IMR-90 (cell line): Measurements from ENCODE around the gene NOX3. TPM values are rescaled to one million over a fixed set of nuclear protein-coding genes. Genes with fewer than 3 reads are reported as not detected.

Experiments
- ATAC-seq: fragments of 200-7000 bp; cut with Tn5 transposase; 2 replicates; pipeline ENCODE4 v1.9.1; 2020; ENCODE audit warnings: low read depth, mild to moderate bottlenecking, moderate library complexity
- BruUV-seq: library from RNA; stranded (reverse); fragments of 400-500 nt; replicated peaks from 2 replicates; lab custom pipeline; 2021; lab: Mats Ljungman, UMichigan
- CTCF ChIA-PET: fragments of 300-600 bp; formaldehyde crosslinking; extraction: SDS; loops from one replicate; lab custom pipeline; 2021; ENCODE audit warnings: antibody characterized with exemption; lab: Yijun Ruan, JAX
- POLR2A ChIA-PET: fragments of 300-600 bp; sonication (Branson Sonifier 250); formaldehyde crosslinking; loops from one replicate; lab custom pipeline; 2022; ENCODE audit warnings: antibody characterized with exemption; ENCODE audit not compliant: unreplicated experiment; lab: Charles Lee
- DNase-seq: peaks from one replicate; pipeline ENCODE4 v3.0.0; 2013
- H2AFZ ChIP-seq: replicated peaks from 2 replicates; pipeline ENCODE3; 2013; ENCODE audit warnings: low read length, mild to moderate bottlenecking; ENCODE audit not compliant: poor library complexity
- H2AK5ac ChIP-seq: 2 replicates; pipeline ENCODE4 v1.6.1; 2013; ENCODE audit warnings: low read depth, low read length, inconsistent platforms
- H2AK9ac ChIP-seq: replicated peaks from 2 replicates; pipeline ENCODE3; 2013; ENCODE audit warnings: mild to moderate bottlenecking, low read depth, low read length, moderate library complexity; ENCODE audit not compliant: poor library complexity
- H2BK120ac ChIP-seq: 2 replicates; pipeline ENCODE4 v1.6.1; 2013; ENCODE audit warnings: low read depth, low read length, inconsistent platforms
- H2BK15ac ChIP-seq: 3 replicates; pipeline ENCODE4 v1.6.1; 2013; ENCODE audit warnings: low read depth, low read length, inconsistent platforms
- H2BK20ac ChIP-seq: 2 replicates; pipeline ENCODE4 v1.6.1; 2013; ENCODE audit warnings: low read depth, mild to moderate bottlenecking, inconsistent platforms, low read length, moderate library complexity
- H2BK5ac ChIP-seq: 2 replicates; pipeline ENCODE4 v1.6.1; 2013; ENCODE audit warnings: mild to moderate bottlenecking, low read depth, low read length, inconsistent platforms; ENCODE audit not compliant: poor library complexity, severe bottlenecking
- H3K14ac ChIP-seq: replicated peaks from 2 replicates; pipeline ENCODE4 v1.6.1; 2013; ENCODE audit warnings: low read depth, low read length, inconsistent platforms
- H3K18ac ChIP-seq: 2 replicates; pipeline ENCODE4 v1.6.1; 2013; ENCODE audit warnings: low read depth, low read length, control low read depth
- H3K23ac ChIP-seq: 2 replicates; pipeline ENCODE4 v1.6.1; 2013; ENCODE audit warnings: low read depth, low read length, inconsistent platforms
- H3K27ac ChIP-seq: 2 replicates; pipeline ENCODE4 v1.5.1; 2013; ENCODE audit warnings: mild to moderate bottlenecking, control low read depth, low read length; ENCODE audit not compliant: insufficient read depth
- H3K27me3 ChIP-seq: 2 replicates; pipeline ENCODE4 v1.6.1; 2013; ENCODE audit warnings: low read length; ENCODE audit not compliant: control insufficient read depth, insufficient read depth
- H3K36me3 ChIP-seq: 2 replicates; pipeline ENCODE4 v1.6.1; 2013; ENCODE audit warnings: low read length, mixed read lengths; ENCODE audit not compliant: control insufficient read depth, insufficient read depth
- H3K4ac ChIP-seq: 2 replicates; pipeline ENCODE4 v1.6.1; 2013; ENCODE audit warnings: low read depth, low read length, inconsistent platforms
- H3K4me1 ChIP-seq: 2 replicates; pipeline ENCODE4 v1.6.1; 2013; ENCODE audit warnings: low read length, mixed read lengths; ENCODE audit not compliant: control insufficient read depth, insufficient read depth
- H3K4me2 ChIP-seq: 2 replicates; pipeline ENCODE4 v1.6.1; 2013; ENCODE audit warnings: low read depth, mild to moderate bottlenecking, control low read depth, low read length, moderate library complexity
- H3K4me3 ChIP-seq: 2 replicates; pipeline ENCODE4 v1.5.1; 2013; ENCODE audit warnings: low read depth, mild to moderate bottlenecking, control low read depth, low read length, moderate library complexity; ENCODE audit not compliant: insufficient read depth
- H3K56ac ChIP-seq: 2 replicates; pipeline ENCODE4 v1.6.1; 2013; ENCODE audit warnings: low read length, inconsistent platforms; ENCODE audit not compliant: insufficient read depth; ENCODE audit errors: extremely low read depth
- H3K79me1 ChIP-seq, 2 experiments: 2 replicates each; pipeline ENCODE4 v1.6.1; 2013; ENCODE audit warnings: low read length in 2 of 2, inconsistent platforms in 1 of 2, low read depth in 1 of 2
- H3K9ac ChIP-seq: 2 replicates; pipeline ENCODE4 v1.6.1; 2013; ENCODE audit warnings: low read depth, low read length, control low read depth
- H3K9me1 ChIP-seq: 2 replicates; pipeline ENCODE4 v1.6.1; 2013; ENCODE audit warnings: low read length, inconsistent platforms; ENCODE audit not compliant: insufficient read depth
- H3K9me3 ChIP-seq: 2 replicates; pipeline ENCODE4 v1.6.1; 2013; ENCODE audit warnings: low read length; ENCODE audit not compliant: control insufficient read depth, insufficient read depth
- H4K20me1 ChIP-seq: 2 replicates; pipeline ENCODE4 v1.6.1; 2013; ENCODE audit warnings: low read length, inconsistent platforms; ENCODE audit not compliant: insufficient read depth
- H4K5ac ChIP-seq: 2 replicates; pipeline ENCODE4 v1.6.1; 2013; ENCODE audit warnings: mild to moderate bottlenecking, low read depth, low read length, control low read depth
- H4K8ac ChIP-seq, 2 experiments: 2 replicates each; pipeline ENCODE4 v1.6.1; 2013; ENCODE audit warnings: low read depth in 2 of 2, low read length in 2 of 2, control low read depth in 1 of 2, inconsistent platforms in 1 of 2
- H4K91ac ChIP-seq: 2 replicates; pipeline ENCODE4 v1.6.1; 2013; ENCODE audit warnings: low read depth, low read length, inconsistent platforms; ENCODE audit not compliant: insufficient read depth
- MAZ ChIP-seq: IDR thresholded peaks from 2 replicates; pipeline ENCODE4 v1.6.1; 2012; ENCODE audit warnings: low read depth, mild to moderate bottlenecking, low read length, improper control_type of control experiment, moderate library complexity, borderline replicate concordance
- MXI1 ChIP-seq: IDR thresholded peaks from 2 replicates; pipeline ENCODE4 v1.6.1; 2012; ENCODE audit warnings: low read depth, mild to moderate bottlenecking, low read length, moderate library complexity, borderline replicate concordance
- POLR2A ChIP-seq: IDR thresholded peaks from 2 replicates; pipeline ENCODE4 v1.6.1; 2012; ENCODE audit warnings: mild to moderate bottlenecking, low read depth, low read length
- RAD21 ChIP-seq: IDR thresholded peaks from 2 replicates; pipeline ENCODE4 v1.6.1; 2012; ENCODE audit warnings: low read length, improper control_type of control experiment
- RCOR1 ChIP-seq: IDR thresholded peaks from 2 replicates; pipeline ENCODE4 v1.6.1; 2012; ENCODE audit warnings: mild to moderate bottlenecking, low read length, improper control_type of control experiment; ENCODE audit not compliant: insufficient replicate concordance
- RFX5 ChIP-seq: IDR thresholded peaks from 2 replicates; pipeline ENCODE4 v1.8.0; 2012; ENCODE audit warnings: low read depth, mild to moderate bottlenecking, low read length, moderate library complexity
- WGBS, 2 experiments: methylation state at CpG; one replicate each; pipeline versions ENCODE4 v1.1.5 to v1.1.7; 2013; ENCODE audit warnings: missing lambda C conversion rate in 2 of 2; ENCODE audit not compliant: insufficient read length in 1 of 2; ENCODE audit errors: extremely low coverage in 2 of 2; 5-methylcytosine and 5-hydroxymethylcytosine counted together
- dilution Hi-C: fragments of 300-500 bp; cut with HindIII; formaldehyde crosslinking; loops from one replicate; pipeline ENCODE4 v1.14.3; 2018; ENCODE audit warnings: low sequenced_read_pairs; ENCODE audit not compliant: unreplicated experiment
- in situ Hi-C: fragments of 300-500 bp; cut with MboI; formaldehyde crosslinking; loops from 3 replicates; pipeline ENCODE4 v1.14.3; 2019; ENCODE audit warnings: low sequenced_read_pairs, inconsistent platforms, mixed read lengths
- intact Hi-C: fragments of 100-400 bp; cut with micrococcal nuclease; formaldehyde crosslinking; loops from 2 replicates; pipeline ENCODE4 v1.10.0; 2022
- polyA plus RNA-seq, 3 experiments: library from polyadenylated mRNA; depleted of rRNA; stranded (reverse); fragments of >200 nt; gene quantifications; 2 replicates each; pipeline ENCODE4 v1.2.3, GENCODE V29; 2012; ENCODE audit warnings: low replicate concordance in 1 of 3
- total RNA-seq: library from RNA; depleted of rRNA; stranded (reverse); fragments of >200 nt; gene quantifications from 2 replicates; pipeline ENCODE4 v1.2.3, GENCODE V29; 2012
- TF ChIP-seq, protein P1 (sequence below): conservative IDR thresholded peaks from 2 replicates; pipeline ENCODE4 v1.5.1; 2012; ENCODE audit warnings: mild to moderate bottlenecking, low read depth, low read length, improper control_type of control experiment

The NOX3 gene
- total and polyA plus RNA-seq, 2 of the 4 experiments (the other 2 are of a cell fraction), result not detected

DNA sequence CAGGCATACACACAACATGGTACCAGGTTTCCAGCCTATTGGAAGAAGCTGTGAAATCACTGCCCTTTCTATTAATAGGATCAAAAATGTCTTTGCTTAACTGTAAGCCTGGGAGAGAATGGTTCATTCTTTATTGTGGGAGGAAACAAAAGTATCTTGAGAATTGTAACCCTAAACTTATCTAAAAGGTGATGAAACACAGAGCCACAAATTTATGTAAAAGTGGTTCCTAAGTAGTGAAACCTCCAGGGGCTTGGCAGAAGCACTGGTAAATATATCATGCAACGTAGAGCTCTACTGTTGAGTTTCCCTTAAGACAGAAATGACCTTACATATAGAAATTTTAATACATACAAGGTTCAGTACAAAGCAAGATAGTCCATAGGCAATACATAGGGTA lies 17.2 kb upstream of the NOX3 start:
- ATAC-seq, result no peak; the same call in 1 of the 2 replicates
- BruUV-seq, result no TSS peak
- POLR2A ChIA-PET, result no interaction called here
- Histone ChIP-seq H3K4me2 (no peak overlapping the region), H2AK5ac (no peak overlapping the region), H2BK5ac (peak overlapping the region; percentile 32), H3K9me3 (peaks cover 13% of the 10 kb centered on the region), H4K91ac (no peak overlapping the region), H4K8ac (no peak overlapping the region), H3K9me1 (no peaks in the 10 kb centered on the region), H4K20me1 (no peaks in the 10 kb centered on the region), H2BK120ac (no peak overlapping the region), H3K23ac (no peak overlapping the region), H3K36me3 (no peaks in the 10 kb centered on the region), H3K79me1 (no peaks in the 10 kb centered on the region), H3K14ac (0 out of 2 replicates have a peak overlapping the region, but pooled peaks have one; percentile 29), H3K27me3 (no peaks in the 10 kb centered on the region), H3K4me1 (no peaks in the 10 kb centered on the region), H3K56ac (no peak overlapping the region), H3K4me3 (no peak overlapping the region), H3K27ac (no peak overlapping the region), H3K18ac (no peak overlapping the region), H2BK15ac (no peak overlapping the region), H2AFZ (no peak overlapping the region), H2BK20ac (no peak overlapping the region), H2AK9ac (no peak overlapping the region), H3K9ac (no peak overlapping the region), H4K5ac (no peak overlapping the region; the same call in 1 of the 2 replicates), H3K4ac (no peak overlapping the region)
- WGBS, 2 experiments, result no CpG with 5 or more reads among the region's 1 CpG
- dilution Hi-C loops, result no loop called here
- TF ChIP-seq POLR2A (no peak), RFX5 (no peak), MAZ (no peak), RAD21 (no peak), MXI1 (no peak), RCOR1 (no peak)
- TF ChIP-seq, protein P1, sequence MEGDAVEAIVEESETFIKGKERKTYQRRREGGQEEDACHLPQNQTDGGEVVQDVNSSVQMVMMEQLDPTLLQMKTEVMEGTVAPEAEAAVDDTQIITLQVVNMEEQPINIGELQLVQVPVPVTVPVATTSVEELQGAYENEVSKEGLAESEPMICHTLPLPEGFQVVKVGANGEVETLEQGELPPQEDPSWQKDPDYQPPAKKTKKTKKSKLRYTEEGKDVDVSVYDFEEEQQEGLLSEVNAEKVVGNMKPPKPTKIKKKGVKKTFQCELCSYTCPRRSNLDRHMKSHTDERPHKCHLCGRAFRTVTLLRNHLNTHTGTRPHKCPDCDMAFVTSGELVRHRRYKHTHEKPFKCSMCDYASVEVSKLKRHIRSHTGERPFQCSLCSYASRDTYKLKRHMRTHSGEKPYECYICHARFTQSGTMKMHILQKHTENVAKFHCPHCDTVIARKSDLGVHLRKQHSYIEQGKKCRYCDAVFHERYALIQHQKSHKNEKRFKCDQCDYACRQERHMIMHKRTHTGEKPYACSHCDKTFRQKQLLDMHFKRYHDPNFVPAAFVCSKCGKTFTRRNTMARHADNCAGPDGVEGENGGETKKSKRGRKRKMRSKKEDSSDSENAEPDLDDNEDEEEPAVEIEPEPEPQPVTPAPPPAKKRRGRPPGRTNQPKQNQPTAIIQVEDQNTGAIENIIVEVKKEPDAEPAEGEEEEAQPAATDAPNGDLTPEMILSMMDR, result no peak
- intact Hi-C loops, result loop anchor here (5.0 kb wide), 1 partner anchor 36 kb away; no protein-coding TSS in a partner anchor
- in situ Hi-C loops, result no loop called here
- CTCF ChIA-PET, result interaction anchor here (1.2 kb wide), 1 partner anchor 63 kb away, joined by 3 read pairs; no protein-coding TSS in a partner anchor
- peak; percentile 64 for DNase-seq
